Parathyroid adenoma (tissue), 2 donors: ENCODE data around the gene CORO6.

Experiments
- H2AFZ ChIP-seq: fragments of 300-600 bp; sonication (generic); one replicate; pipeline ENCODE4 v1.7.0; 2017; ENCODE audit warnings: antibody characterized with exemption, mild to moderate bottlenecking
- H3K27ac ChIP-seq: fragments of 300-600 bp; sonication (generic); one replicate; pipeline ENCODE4 v1.7.0; 2017
- H3K27me3 ChIP-seq: fragments of 300-600 bp; sonication (generic); one replicate; pipeline ENCODE4 v1.7.0; 2017; ENCODE audit warnings: low read length; ENCODE audit not compliant: control insufficient read depth, insufficient read depth
- H3K36me3 ChIP-seq: fragments of 300-600 bp; sonication (generic); one replicate; pipeline ENCODE4 v1.7.0; 2017; ENCODE audit warnings: low read length; ENCODE audit not compliant: control insufficient read depth, insufficient read depth
- H3K4me1 ChIP-seq: fragments of 300-600 bp; sonication (generic); one replicate; pipeline ENCODE4 v1.7.0; 2017; ENCODE audit warnings: control low read depth
- H3K4me2 ChIP-seq: fragments of 300-600 bp; sonication (generic); one replicate; pipeline ENCODE4 v1.7.0; 2017; ENCODE audit warnings: low read length
- H3K4me3 ChIP-seq: fragments of 300-600 bp; sonication (generic); one replicate; pipeline ENCODE4 v1.7.0; 2017; ENCODE audit warnings: low read depth, low read length
- H3K79me2 ChIP-seq: fragments of 300-600 bp; sonication (generic); one replicate; pipeline ENCODE4 v1.7.0; 2017; ENCODE audit warnings: control low read depth
- H3K9ac ChIP-seq: fragments of 300-600 bp; sonication (generic); one replicate; pipeline ENCODE4 v1.7.0; 2017; ENCODE audit warnings: mild to moderate bottlenecking
- H3K9me3 ChIP-seq: fragments of 300-600 bp; sonication (generic); one replicate; pipeline ENCODE4 v1.7.0; 2017; ENCODE audit warnings: low read length; ENCODE audit not compliant: control insufficient read depth
- TF ChIP-seq, protein P1 (sequence below): fragments of 300-600 bp; sonication (generic); IDR thresholded peaks from one replicate; pipeline ENCODE4 v1.7.0; 2017; ENCODE audit warnings: antibody characterized with exemption, mild to moderate bottlenecking
- donor health status: primary hyperparathyroidism.

Gene CORO6

DNA sequence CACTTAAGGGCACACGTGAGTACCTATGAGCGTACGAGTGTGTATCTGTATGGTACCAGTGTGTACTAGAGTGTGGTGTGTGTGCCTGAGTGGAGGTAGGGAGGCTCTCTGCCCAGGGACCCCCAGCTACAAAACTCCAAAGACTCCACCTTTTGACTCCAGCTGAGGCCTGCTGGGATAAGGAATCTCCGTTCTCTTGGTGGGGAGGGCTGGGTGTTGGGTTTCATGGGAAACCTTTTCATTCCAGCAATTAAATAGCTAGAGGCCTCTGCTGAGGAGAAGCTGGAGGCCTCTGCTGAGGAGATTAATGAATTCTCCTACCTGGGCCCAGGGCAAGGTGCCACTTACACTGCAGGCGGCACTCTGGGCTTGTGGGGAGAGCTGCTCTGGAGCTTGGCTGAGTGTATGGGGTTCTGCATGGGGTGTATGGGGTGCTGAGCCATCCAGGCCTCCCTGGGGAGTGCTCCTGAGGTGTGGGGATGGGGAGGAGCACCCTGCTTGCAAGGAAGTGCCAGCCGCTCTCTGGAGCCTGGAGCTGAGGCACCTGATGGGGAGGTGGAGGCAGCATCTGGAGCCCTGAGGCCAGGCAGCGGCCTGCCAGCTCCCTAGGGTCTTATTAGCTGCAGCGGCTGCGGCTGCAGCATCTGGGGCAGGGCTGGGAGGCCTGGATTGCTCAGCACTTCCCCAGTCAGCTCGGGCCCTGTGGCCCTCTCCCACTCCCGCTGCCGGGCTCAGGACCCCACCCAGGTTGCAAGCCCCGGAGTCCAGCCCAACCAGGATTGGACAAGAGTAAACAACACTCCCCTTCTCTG lies 25.1 kb downstream of the CORO6 start:
- Histone ChIP-seq H2AFZ (no peak overlapping the region), H3K9ac (no peak overlapping the region), H3K4me1 (peaks cover 11% of the 10 kb centered on the region), H3K9me3 (no peaks in the 10 kb centered on the region), H3K4me2 (no peak overlapping the region), H3K79me2 (no peaks in the 10 kb centered on the region), H3K27ac (no peak overlapping the region), H3K4me3 (no peak overlapping the region), H3K36me3 (no peaks in the 10 kb centered on the region), H3K27me3 (no peaks in the 10 kb centered on the region)
- TF ChIP-seq, protein P1, sequence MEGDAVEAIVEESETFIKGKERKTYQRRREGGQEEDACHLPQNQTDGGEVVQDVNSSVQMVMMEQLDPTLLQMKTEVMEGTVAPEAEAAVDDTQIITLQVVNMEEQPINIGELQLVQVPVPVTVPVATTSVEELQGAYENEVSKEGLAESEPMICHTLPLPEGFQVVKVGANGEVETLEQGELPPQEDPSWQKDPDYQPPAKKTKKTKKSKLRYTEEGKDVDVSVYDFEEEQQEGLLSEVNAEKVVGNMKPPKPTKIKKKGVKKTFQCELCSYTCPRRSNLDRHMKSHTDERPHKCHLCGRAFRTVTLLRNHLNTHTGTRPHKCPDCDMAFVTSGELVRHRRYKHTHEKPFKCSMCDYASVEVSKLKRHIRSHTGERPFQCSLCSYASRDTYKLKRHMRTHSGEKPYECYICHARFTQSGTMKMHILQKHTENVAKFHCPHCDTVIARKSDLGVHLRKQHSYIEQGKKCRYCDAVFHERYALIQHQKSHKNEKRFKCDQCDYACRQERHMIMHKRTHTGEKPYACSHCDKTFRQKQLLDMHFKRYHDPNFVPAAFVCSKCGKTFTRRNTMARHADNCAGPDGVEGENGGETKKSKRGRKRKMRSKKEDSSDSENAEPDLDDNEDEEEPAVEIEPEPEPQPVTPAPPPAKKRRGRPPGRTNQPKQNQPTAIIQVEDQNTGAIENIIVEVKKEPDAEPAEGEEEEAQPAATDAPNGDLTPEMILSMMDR, result no peak

DNA sequence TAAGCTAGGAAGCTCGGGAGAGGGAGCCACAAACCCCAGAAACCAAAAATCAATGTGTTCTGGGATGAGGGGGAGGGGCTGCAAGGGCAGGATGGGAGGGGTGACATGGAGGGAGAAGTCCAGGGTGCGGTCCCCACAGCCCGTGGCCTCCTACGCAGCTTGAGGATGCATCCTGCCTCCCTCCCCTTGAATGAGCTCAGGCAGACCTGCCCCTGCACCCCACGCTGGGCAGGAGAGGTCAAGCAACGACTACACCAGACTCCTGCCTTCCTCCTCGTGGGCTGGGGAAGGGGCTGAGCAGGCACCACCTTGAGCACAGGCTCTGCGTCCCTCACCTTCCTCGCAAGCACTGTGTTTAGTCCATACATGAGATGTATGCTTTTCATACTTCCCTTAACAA lies 25.9 kb downstream of the CORO6 start:
- TF ChIP-seq, protein P1, result no peak
- no peak overlapping the region for H3K27ac ChIP-seq
- H3K4me2 ChIP-seq, result no peak overlapping the region
- no peak overlapping the region for H3K4me3 ChIP-seq
- no peaks in the 10 kb centered on the region for H3K27me3 ChIP-seq
- H3K36me3 ChIP-seq, result no peaks in the 10 kb centered on the region
- H3K4me1 ChIP-seq, result peaks cover 17% of the 10 kb centered on the region
- no peak overlapping the region for H3K9ac ChIP-seq
- H3K79me2 ChIP-seq, result no peaks in the 10 kb centered on the region
- no peaks in the 10 kb centered on the region for H3K9me3 ChIP-seq
- H2AFZ ChIP-seq, result no peak overlapping the region

DNA sequence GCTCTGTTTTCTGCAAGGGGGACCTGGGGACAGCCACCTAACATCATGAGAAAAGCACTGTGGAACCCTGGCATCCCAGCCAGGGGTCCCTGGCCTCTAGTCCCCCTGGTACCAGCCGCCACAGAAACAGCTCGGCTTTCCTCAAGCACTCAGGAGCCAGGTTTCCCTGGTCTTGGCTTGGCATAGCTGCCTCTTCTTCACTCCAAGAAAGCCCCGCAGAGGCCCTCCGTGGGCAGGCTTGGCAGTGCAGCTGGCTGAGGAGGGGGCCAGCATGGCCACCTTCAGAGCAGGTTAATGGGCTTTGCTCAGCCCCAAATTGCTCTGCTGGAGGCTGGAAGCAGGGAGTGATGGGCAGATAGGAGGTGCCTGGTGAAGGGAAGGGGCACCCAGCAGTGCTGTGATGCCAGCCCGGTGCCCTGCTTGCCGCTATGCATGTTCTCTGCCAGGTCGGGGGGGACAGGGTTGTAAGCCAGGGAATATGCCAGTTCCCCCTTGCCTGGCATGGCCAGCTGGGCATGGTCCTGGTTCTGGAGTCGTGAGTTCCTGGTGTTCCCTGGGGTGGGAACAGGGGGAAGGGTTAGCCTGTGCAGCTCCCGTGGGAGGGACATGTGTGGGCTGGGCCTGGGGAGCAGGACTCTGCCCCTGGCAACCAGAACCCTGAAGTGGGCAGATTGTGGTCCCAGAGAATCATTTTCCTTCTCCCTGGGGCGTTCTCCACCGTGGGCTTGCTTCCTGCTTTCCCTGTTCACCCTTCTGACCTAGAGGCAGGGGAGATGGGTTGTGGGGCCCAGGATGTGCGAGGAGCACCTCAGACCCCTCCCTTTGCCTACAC lies 26.6 kb downstream of the CORO6 start:
- no peak overlapping the region for H3K4me2 ChIP-seq
- H3K4me3 ChIP-seq, result no peak overlapping the region
- H3K4me1 ChIP-seq, result peaks cover 22% of the 10 kb centered on the region
- no peaks in the 10 kb centered on the region for H3K9me3 ChIP-seq
- no peak overlapping the region for H2AFZ ChIP-seq
- H3K79me2 ChIP-seq, result no peaks in the 10 kb centered on the region
- TF ChIP-seq, protein P1, result no peak
- no peak overlapping the region for H3K27ac ChIP-seq
- no peaks in the 10 kb centered on the region for H3K36me3 ChIP-seq
- H3K27me3 ChIP-seq, result no peaks in the 10 kb centered on the region
- no peak overlapping the region for H3K9ac ChIP-seq

DNA sequence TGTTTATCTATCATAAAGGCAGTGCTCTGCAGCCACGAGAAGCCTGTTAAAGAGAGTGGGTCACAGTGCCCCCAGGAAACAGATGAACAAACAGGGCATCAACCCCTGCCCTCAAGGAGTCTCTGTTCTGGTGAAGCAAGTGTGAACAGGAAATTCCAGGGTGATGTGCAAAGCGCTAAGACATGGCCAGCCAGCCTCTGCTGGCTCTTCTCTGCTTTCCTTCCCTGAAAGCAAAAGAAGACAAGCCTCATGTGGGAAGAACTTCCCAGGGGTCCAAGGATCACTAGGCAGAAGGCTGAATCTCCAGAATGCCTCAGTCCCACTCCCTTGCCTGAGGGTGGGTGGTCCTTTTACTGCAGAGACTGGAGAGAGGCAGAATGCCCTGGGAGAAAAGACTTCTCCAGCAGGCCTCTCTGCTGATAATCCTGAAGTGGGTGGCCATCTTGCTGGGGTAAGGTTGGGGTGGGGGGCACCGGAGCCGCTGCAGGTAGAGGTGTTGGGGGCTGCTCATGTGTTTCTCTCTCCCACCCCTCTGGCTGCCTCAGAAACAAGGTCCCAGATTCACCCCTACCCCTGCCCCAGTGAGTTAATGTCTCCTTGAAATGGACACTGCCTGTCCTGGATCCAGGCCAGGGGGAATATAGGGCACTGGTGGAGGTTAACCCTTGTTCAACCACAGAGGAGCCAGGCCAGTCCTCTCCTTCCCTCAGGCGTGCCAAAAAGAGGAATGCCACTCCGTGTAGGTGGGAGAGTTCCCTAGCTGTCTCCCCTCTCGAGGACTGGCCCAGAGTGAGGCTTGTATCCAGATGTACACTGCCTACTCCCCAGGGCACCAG lies 27.4 kb downstream of the CORO6 start:
- Histone ChIP-seq H2AFZ (no peak overlapping the region), H3K36me3 (no peaks in the 10 kb centered on the region), H3K27me3 (no peaks in the 10 kb centered on the region), H3K79me2 (no peaks in the 10 kb centered on the region), H3K4me2 (no peak overlapping the region), H3K9ac (no peak overlapping the region), H3K4me1 (peaks cover 23% of the 10 kb centered on the region), H3K9me3 (no peaks in the 10 kb centered on the region), H3K4me3 (no peak overlapping the region), H3K27ac (no peak overlapping the region)
- TF ChIP-seq, protein P1, result no peak
